DMS114 treated with DMSO at 0.1 percent for 48 hours (cell line): ENCODE measurements around the gene TRAPPC12.
"Not testable (repeated sequence)": the region's sequence is repeated elsewhere in the genome, so short reads cannot be mapped to it uniquely, and the experiment has no call there.

ENCODE experiments used
- DNase-seq: peaks from one replicate; lab custom pipeline; 2025; ENCODE audit not compliant: unreplicated experiment; lab: John Stamatoyannopoulos, UW

TRAPPC12 gene

DNA sequence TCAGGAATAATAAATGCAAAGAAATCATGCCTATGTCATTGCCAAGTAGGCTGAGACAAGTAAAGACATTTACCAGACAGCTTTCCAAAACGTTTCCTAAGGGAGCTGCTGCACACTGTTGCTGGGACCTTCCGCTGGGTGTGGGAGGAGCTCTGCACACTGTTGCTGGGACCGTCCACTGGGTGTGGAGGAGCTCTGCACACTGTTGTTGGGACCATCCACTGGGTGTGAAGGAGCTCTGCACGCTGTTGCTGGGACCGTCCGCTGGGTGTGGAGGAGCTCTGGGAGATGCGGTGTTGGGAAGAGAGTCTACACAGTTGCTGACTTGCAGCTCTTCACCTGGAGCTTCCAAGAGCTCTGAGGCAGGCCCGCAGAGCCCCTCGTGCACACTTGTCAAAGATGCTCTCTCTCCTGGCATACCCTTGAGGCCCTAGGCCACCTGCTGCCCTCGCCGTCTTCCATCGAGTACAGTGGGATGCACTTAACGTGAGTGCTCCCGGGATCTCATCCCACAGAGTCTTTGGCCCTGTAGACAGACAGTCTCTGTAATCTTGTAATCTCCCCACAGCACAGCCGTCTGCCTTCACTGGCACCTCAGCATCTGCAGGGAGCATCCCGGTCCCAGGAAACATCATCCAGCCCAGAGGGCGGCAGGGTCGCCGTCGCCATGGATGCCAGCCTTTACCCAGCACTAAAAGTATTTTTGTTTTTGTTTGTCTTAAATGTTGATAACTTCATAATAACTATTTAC, 51.4 kb downstream of the TRAPPC12 start:
- no peak for DNase-seq

GRCh38 chr2:3432067-3432466, 52.6 kb downstream of the TRAPPC12 start:
- DNase-seq, result no peak

DNA sequence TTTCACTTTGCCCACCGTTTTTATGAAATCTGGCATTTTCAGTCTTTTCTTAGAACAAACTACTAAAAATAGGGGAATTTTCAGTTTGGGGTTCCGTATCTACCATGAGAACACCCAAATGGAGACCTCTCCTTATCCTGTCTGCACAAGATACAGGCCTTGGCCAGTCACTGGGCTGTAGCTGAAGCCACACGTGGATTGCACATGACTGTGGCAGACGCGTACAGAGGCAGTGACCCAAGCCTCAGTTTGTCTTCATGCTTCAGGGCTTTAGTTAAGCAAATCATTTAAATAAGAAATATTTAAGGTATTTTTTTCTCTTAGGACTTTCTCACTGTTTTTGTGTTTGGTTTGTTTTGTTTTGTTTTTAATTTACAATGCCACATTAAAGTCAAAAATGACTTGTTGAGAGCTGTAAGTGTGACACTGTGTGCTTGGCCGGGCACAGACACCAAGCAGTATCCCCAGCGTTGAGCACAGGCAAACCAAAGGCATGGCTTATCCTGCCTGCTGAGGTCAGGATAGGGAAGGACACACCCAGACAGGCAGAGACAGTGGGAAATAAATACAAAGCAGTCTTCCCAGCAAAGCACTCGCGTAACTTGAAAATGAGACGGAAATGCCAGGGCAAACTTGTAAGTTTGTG, 53.3 kb downstream of the TRAPPC12 start:
- no peak for DNase-seq

DNA sequence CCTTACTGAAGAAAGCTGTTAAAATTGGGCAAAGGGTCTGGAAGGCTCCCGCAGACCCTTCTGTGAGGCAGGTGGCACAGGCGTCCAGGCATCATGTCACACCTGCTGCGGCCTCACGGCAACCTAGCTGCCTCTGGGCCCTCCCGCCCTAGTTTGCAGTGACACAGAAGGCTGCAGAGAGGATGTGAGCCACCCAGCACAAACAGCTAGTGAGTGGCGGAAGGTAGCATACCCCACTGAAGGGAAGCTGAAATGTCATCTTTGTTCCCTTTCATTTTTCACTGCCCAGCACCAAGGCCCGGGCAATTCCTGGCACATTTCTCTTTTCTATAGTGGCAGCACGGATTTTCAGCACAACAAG, 53.8 kb downstream of the TRAPPC12 start:
- DNase-seq, result no peak

DNA sequence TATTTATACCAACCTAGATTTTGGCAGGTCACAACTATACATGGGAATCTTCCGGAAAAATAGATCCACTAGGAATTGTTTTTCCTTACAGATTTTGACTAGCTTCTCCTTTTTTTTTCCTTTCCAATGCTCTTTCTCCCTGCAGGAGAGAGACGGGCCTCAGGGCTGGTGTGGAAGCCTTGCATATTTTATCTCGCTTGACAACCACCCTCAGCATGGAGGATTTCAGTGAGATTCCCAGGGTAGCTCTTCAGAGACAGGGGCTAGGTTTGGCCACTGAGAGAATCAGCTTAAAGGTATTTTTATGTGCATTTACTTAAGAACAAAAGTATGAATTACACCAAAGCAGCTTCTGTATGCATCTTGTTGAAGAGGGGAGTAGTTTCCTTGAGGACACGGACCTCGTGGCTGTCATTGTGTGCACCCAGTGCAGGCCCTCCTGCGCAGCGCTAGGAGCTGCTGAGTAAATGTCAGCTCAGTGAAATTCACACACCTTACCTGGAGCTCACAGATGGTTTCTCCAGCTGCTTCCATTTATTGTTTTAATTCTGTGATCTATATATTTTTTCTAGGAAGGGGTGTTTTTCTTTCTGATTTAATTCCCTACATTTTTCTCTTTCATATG, 54.4 kb downstream of the TRAPPC12 start:
- DNase-seq, result no peak

DNA sequence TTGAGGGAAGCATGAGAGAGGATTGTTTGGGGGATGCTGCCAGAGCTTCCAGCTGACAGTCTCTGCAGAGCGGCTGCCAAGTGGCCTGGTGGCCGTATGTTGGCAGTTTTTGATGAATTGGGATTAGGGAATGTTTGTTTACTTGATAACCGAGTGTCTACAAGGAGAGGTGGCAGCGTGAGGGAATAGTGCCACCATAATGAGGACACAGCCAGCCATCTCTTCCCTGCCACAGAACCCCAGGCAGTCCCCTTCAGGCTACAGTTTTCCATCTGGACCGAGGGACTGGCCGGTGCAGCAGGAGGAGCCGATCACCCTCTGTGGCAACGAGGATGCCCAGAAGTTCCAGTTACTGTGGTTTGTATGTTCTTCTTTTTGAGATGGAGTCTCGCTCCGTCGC, 55.2 kb downstream of the TRAPPC12 start:
- DNase-seq, result no peak

DNA sequence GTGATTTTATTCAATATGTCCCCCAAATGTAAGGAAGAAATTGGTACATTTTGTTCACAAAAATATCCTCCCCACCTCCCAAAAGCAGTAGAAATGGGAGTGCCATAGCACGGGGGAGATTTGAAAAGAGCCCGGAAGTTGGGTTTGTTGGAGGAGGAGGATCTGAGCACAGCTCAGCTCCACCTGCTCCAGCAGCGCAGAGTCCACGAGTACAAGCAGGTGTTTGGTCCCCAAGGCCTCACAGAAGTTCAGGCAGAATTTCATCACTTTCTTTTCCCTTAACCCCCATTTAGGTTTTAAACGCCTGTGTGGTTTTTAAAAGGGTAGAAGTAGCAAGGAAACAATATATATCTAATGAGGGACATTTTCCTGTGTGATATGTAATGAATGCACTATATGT, 56.0 kb downstream of the TRAPPC12 start:
- DNase-seq, result no peak

GRCh38 chr2:3440477-3440876, 61.0 kb downstream of the TRAPPC12 start:
- DNase-seq, result no peak

GRCh38 chr2:3441465-3441864, 62.0 kb downstream of the TRAPPC12 start:
- no peak for DNase-seq

- no peak for DNase-seq
Measured at GRCh38 chr2:3442185-3442584, 62.7 kb downstream of the TRAPPC12 start.

- DNase-seq, result no peak
Measured at GRCh38 chr2:3443083-3443482, 63.6 kb downstream of the TRAPPC12 start.

DNA sequence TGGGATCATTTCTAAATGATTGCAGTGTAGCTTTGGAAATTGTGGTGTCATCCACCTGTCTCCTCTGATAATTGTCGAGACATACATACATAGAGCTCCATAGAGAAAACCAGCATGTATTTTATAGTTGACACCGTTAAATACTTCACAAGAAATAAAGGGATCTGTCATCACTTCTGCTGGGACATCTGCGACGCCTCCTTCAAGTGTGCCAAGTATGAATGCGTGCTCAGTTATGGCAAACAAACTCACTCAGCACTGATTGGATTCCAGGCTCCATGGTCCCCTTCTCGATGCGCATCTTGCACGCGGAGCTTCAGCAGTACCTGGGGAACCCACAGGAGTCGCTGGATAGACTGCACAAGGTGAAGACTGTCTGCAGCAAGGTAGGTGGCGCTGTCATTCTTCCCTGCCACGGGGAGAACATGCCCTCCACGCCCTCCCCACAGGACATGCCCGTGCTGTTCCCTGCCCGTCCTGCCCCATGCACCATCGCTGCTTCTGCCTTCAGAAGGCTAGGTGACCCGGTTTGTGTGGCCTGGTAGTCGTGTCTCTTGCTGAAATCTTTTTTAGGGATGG, 64.1 kb downstream of the TRAPPC12 start:
- DNase-seq, result no peak

DNA sequence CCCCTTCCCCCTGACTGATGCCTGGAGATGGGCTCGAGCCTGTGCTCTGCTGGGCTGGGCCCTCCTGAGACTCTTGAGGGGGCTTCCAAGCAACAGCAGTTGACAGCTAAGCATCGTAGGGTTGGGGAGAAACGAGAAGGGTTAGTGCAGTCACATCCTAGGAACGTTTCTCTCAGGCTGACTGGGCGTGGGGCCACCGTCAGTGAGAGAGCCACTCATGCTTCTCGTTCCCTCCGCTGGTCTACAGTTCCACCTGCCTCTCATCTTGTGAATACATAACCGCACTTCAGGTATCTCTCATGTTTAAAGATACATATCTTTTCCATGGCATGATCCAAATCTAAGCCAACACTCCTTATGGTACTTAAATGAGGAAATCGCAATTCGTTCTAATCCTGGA, 66.4 kb downstream of the TRAPPC12 start:
- DNase-seq, result no peak

DNA sequence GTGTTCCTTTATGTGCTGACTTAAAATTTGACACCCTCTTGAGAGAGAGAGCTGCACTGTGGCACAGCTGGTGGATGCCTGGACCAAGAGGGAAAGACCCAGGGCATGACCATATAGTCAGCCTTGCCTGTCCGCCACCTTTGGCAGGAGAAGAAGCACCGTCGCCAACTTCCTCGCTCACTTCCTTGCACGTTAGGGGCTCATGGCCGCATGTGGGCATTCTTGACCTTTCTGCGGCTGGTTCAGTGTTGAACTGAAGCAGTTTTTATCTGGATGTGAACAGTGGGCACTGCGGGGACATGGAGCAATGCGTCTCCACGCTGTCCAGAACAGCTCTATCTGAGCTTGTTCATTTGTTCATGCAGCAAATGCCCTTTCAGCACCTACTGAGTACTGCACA, 66.9 kb downstream of the TRAPPC12 start:
- no peak for DNase-seq

DNA sequence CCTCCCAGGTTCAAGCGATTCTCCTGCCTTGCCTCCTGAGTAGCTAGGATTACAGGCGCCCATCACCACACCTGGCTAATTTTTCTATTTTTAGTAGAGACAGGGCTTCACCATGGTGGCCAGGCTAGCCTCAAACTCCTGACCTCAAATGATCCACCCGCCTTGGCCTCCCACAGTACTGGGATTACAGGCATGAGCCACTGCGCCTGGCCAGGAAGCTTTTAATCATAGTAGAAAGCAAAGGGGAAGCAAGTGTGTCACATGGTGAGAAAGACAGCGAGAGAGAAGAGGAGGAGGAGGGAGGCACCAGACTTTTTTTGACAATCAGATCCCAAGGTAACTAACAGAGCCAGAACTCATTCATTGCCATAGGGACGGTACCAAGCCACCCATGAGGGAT, 67.7 kb downstream of the TRAPPC12 start:
- DNase-seq, result not testable (repeated sequence)

GRCh38 chr2:3447789-3448317, 68.4 kb downstream of the TRAPPC12 start:
- DNase-seq, result no peak

DNA sequence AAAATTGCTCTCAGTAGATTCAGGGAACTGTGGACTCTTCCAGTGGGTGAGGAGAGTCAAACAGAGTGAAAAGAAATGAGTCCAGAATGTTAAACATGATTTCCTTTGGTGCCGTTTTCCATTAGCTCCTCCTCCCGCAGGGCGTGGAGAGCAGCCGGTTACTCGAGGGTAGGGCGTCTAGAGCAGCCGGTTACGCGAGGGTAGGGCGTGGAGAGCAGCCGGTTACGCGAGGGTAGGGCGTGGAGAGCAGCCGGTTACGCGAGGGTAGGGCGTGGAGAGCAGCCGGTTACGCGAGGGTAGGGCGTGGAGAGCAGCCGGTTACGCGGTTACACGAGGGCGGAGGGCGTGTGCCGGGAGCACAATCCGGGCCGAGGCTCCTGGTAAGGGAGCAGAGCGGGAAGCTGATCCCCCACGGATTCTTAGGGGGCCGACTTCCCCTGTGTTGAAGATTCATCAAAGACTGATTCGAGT, 69.0 kb downstream of the TRAPPC12 start:
- DNase-seq, result not testable (repeated sequence)

DNA sequence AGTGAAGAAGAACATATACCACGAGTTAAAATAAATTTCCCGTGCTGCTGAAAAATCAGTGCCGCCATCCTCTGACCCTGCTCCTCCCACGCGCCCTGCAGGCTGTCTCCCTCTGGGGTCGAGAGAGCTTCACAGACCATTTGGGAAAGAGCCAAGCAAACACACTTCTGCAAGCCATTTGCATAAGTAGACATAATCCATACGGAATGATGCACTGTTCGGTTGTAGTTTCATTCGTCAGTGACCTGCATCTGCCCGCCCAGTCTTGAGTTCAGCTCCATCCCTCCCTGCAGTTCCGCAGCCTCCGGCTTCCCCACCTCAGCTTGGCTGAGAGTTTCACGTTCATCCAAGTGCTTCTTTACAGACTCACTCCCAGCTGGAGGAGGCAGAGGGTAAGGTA, 69.6 kb downstream of the TRAPPC12 start:
- DNase-seq, result no peak

DNA sequence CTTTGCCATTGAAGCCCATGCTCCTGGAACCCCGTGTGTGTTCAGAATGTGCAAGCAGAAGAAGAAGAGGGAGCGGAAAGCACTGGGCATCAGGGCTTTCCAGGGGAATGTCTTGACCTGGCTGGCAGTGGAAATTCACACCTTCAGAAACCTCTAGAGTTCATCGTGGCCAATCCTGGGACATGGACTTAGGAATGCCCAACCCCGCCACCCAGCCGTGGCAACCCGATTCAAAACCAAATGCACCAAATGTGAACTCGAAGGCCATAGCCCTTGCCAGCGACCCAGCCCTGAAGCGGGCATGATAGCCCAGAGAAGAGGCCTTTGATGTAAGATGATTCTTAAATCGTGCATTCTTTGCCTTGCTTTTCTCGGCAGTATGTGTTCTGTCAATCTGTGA, 70.4 kb downstream of the TRAPPC12 start:
- DNase-seq, result no peak

DNA sequence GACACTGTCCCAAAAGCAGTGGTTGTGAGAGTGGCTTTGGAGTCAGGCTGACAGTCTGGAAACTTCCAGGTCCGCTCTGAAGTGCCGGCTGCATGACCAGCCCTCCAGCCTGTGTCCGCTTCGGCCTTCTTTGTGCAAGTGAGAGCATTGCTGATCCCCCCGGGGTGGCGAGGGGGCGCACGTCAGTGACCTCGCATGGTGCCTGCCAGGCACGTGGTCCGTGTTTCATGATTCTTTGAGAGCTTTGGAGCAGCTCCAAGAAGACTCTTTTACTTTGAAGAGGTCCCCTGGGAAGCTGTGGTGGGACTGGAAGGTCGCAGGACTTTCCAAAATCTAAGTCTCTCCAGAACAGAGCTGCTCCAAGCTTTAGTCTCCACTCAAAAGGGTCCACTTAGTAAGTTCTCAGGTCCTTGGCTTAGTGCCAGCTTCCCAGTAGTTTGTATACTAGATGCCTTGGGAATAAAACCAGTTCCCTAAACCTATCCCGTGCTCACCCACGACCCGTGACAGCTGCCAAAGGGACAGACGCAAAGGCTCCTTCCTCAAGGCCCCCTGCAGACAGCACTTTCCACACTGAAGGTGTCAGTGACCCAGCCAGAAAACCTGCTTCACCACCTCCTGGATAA, 71.0 kb downstream of the TRAPPC12 start:
- DNase-seq, result no peak

DNA sequence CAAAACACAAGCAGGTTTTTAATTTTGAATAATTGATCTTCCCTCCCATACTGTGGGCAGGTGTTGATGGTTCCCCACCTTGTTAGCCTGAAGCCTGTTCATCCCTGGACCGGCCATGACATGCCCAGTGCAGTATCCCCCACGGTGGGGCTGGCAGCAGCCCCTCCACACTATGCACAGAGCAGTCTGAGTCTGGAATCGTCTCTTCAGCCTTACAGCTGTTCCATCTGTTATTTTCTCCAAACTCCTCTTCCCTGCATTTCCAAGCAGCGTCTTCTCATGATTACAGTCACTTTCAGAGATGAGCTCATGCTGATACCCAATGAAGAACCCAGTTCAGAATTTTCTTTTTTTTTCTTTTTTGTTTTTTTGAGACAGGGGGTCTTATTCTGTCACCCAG, 71.7 kb downstream of the TRAPPC12 start:
- DNase-seq, result no peak
